Hippocampal formation (tissue), 2 donors: ENCODE results near the gene RXRB.
"Not testable (repeated sequence)": the region's sequence is repeated elsewhere in the genome, so short reads cannot be mapped to it uniquely, and the experiment has no call there.

ENCODE experiments used
- DNase-seq, 2 donors: peaks; one replicate each; lab custom pipeline; 2025; lab: John Stamatoyannopoulos, UW

Gene RXRB

DNA sequence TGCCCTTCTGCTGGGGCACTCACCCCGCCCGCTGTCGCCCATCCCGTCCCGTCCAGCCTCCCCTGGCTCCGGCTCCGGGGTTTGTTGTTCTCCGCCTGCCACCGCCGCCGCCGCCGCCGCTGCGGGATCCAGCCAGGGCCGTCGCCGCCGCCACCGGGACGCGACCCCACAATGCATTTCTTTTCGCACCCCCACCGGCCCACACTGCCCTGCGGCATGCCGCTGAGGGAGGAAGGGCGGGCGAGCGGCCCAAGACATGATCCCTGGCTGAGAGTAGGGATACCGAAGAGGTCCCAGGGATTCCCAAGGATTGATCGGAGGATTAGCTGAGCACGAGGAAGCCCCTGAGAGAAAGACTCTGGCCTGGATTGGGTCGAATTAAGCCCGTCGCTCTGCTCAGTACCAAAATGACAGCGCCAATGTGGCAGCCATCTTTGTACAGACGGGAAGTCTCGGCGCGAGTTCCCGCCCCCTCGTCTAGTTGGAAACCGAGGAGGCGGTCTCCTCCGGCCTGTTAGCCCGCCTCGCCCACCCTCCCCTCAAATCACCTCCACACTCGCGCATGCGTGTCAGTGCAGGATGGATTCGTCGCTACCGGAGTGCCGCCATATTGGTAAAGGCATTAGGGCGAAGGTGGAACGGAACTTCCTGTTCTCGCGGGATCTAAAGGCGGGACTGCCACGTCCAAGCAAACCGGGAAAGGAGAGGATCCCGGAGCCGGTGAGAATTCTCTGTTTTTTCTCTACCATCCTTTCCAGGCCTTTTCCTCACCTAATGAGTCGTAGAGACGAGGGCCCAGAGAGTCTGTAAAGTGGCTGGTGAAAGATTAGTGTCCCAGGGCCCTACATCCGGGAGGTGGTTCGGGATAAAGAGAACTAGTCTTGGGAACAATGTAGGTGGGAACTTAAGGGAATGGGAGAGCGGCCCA is at the start of gene RXRB, which contains the start of gene SLC39A7:
TSS of gene RXRB (minus strand) at position 447 of the 928 bp plus-strand sequence. CDS start at position 258, 189 bp downstream.
TSS of gene SLC39A7 (plus strand) at position 649 of the 928 bp plus-strand sequence. CDS start 379 bp downstream, outside the sequence.
- DNase-seq, result peak; percentile 97

DNA sequence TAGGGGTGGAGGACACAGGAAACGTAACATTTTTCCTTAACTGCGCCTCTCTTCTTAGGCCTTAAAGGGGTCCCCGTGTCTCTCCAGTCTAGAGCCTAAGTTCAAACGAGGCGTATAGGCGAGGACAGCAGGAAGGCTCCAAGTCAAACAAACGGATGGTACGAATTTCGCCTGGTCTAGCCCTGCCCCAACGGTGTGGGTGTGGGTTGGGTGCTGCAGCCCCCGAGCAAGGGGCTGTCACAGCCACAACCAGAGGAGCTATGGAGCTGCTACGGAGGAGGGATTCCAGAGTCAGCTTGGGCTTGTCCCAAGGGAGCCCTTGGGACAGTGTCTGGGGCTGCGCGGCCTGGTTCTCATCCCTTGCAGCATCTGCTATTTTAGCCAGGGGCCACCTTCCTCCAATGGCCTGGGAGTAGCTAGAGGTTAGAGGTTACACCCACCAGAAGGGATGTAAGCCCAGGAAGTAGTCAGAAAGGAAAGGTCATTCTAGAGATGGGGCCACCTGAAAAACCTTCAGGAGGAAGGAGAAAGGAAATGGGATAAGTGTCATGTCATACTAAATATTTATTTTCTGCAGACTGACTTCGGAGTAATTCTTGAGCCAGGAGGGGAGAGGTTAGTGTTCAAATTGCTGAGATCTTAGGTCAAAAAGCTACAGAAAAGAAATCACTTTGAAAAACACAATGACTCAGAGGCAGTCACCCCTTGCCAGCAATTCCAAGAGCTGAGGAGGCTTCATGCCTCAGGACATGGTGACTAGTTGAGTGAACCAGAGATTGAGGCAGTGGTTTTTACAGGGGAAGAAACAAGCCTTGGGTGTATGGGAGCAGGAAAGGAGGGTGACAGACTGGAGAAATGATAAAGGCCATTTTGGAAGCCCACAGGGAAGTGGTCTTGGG is 49.5 kb upstream of the RXRB start:
- no peak for DNase-seq

GRCh38 chr6:33248932-33249731 is 48.7 kb upstream of the RXRB start:
- peak; percentile 96 to 99 for DNase-seq

DNA sequence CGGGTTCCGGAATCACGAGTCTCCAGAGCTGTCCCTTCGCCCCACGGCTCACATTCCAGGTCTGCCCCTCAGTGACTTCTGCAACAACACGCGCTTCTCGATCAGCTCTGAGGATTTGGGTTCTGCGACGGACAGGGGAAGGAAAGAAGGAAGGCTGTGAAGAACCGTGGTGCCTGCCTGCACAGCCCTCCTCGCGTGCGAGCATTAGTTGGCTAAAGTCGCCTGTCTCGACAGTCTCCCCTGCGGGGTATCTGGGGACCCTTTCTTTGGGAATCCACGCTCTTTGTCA is 48.1 kb upstream of the RXRB start:
- DNase-seq, result no peak

DNA sequence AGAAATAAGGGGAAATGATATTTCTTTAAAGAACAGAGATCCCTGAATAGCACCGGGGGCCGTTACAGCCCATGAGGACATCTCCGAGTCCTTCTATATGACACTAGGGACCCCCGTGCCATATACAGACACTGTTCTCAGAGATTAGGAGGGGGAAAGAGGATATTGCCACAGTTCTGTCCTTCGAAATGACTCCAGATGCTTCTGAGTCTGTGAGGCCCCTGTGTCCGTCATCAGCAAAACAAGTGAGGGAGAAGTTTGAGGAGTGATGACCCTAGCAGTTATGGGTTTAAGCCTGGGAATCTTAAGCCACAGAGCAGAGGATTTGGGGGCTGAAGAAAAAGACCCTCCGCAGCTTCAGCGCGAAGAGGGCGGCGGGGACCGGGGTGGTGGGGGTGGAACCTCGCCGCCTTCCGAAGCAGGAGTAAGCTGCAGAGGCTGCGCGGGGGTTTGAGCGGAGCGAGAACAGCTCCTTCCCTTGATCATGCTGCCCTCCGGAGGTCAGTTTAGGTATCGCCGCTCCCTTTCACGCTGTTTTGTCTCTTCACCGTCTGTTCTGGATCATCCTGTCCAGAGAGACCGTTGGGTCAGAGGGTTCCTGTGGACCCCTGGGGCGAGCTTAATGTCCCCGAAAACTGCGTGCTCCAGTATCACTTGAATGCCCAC is 47.6 kb upstream of the RXRB start:
- DNase-seq, result peak; percentile 70 to 71

GRCh38 chr6:33243476-33243875 is 43.0 kb upstream of the RXRB start:
- no peak for DNase-seq

GRCh38 chr6:33241968-33242367 is 41.5 kb upstream of the RXRB start:
- no peak for DNase-seq

DNA sequence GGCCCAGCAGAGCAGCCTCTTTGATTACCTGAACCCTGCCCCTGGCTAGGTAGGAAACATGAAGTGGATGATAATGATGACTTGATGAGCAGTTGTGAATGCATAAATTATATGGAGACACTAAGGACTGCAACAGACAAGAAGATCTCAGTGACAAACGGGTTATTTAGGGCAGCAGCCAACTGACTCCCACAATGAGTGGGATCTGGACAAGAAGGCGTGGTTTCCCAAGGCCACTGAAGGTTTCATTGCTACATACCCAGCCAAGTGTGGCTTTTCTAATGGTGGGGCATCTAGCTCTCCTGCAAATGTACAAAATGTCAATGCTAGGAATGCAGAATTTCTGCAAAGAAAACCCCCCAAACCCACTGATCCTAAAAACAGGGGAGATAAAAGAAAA is 37.3 kb upstream of the RXRB start:
- no peak for DNase-seq

GRCh38 chr6:33236852-33237251 is 36.4 kb upstream of the RXRB start:
- no peak for DNase-seq

DNA sequence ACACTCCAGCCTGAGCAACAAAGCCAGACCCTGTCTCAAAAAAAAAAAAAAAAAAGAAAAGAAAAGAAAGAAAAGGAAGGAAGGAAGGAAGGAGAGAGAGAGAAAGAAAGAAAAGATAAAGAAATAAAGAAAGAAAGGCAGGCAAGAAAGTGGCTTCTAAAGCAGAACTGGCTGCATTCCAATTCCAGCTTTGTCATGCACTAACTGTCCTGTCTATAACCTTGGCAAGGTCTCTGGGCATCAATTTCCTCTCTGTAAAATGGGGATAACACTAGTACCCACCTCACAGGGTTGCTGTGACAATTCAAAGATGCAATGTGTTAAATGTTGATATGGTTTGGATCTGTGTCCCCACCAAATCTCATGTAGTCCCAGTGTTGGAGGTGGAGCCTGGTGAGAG is 35.9 kb upstream of the RXRB start:
- no peak for DNase-seq

- no peak for DNase-seq
Measured at GRCh38 chr6:33235221-33235634, 34.8 kb upstream of the RXRB start.

DNA sequence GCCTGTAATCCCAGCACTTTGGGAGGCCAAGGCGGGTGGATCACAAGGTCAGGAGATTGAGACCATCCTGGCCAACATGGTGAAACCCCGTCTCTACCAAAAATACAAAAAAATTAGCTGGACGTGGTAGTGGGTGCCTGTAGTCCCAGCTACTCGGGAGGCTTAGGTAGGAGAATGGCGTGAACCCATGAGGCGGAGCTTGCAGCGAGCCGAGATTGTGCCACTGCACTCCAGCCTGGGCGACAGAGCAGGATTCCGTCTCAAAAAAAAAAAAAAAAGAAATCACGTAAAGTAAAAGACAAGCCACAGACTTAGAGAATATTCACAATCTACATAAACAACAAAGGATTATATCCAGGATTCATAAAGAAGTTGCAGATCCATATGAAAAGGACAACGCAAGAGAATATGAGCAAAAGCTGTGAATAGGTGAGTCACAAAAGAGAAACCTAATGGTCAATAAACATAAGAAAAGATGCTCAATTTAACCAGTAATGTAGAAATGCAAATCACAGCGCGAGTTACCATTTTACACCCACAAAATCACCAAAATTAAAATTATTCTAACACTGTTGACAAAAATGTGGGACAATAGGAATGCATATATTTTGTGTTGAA is 26.1 kb upstream of the RXRB start:
- not testable (repeated sequence) for DNase-seq

DNA sequence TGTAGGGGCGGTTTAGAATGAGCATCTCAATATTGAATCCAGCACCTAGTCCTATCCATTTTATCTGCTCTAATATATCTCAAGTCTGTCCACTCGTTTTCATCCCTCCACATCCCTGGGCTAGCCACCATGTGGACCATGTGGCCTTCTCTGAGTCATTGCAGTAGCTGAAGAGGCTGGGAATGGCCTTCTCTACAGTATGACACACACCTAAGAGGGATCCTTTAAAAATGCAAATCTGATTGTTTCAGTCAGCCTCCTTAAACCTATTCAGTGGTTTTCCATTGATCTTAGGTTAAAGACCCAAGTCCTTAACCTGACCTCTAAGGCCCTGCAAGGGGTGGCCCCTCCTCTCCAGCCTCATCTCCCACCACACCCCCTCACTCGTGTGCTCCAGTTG is 17.2 kb upstream of the RXRB start:
- DNase-seq, result no peak

DNA sequence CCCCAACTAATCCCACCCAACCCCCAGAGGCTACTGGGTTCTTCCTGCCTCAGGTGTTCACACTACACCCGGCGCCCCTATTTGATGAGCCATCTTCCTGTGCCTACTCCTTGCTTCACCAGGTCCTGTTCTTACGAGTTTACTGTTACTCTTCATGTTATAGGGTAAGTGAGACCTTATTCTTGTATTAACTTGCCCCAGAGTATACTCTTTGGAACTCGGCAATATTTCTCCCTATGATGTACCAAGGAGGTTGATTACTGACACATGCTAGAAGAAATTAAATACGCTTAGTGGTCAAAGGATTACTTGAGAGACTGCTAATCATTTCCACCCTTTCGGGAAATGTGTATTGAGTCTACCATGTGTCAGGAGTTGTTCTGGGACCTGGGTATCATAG is 16.8 kb upstream of the RXRB start:
- DNase-seq, result no peak

GRCh38 chr6:33216117-33216649 is 15.7 kb upstream of the RXRB start:
- DNase-seq, result no peak

DNA sequence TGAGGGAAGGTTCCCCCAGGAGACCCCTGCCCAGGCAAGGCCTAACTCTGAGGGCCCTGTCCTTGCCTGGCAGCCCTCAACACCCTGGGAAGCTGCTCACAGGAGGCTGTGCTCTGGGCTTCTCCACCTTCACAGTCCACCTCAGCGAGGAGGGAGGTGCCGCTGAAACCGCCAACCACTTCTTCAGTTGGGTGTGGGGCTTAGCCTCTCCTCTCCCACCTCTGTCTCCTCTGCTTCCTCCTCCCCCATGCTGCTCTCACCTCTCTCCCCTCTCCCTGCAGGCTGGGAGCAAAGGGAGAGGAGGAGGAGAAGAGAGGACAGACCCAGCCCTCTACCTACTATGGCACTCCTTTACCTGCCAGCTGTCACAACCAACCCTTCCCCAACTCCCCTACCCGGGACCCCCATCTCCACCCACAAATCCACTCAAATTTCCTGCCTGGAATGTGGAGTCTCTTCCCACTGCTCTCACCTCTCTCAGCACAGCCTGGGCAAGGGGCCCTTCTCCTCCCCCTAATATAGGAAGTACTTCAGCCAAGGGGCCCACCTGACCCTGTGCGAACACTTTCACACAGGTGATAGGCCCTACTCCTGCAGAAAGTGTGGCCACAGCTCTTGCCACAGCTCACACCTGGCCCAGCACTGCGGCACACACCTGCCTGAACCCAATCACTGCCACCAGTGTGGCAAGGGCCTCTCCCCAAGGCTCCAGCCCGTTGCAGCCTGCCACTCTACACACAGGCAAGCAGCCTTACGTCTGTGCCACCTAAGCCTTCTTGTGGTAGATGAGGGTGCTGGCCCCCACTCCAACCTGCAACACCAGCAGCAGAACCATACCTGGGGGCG is 15.0 kb upstream of the RXRB start:
- no peak for DNase-seq

GRCh38 chr6:33213989-33214335 is 13.5 kb upstream of the RXRB start:
- no peak for DNase-seq

GRCh38 chr6:33213166-33213988 is 12.9 kb upstream of the RXRB start:
- DNase-seq, result no peak

DNA sequence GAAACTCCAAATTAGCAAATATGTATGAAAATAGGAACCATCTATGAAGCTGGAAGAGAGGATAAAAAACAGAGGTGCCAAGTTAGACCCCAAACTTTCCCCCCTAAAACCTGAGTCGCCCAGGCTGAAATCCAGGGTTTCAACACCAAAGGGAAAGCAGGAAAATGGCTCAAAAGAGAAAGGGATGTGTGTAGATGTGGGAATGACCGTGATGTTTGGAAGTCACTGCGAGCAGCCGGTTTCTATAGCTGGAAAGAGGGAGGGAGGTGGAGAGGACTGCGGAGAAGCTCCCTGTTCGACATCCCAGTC is 12.3 kb upstream of the RXRB start:
- DNase-seq, result no peak
